NCI-H2171 treated with DMSO at 0.1 percent for 48 hours (cell line): ENCODE results near the gene SRPK3.

Experiments used
- DNase-seq: peaks from one replicate; lab custom pipeline; 2025; lab: John Stamatoyannopoulos, UW

The SRPK3 gene

DNA sequence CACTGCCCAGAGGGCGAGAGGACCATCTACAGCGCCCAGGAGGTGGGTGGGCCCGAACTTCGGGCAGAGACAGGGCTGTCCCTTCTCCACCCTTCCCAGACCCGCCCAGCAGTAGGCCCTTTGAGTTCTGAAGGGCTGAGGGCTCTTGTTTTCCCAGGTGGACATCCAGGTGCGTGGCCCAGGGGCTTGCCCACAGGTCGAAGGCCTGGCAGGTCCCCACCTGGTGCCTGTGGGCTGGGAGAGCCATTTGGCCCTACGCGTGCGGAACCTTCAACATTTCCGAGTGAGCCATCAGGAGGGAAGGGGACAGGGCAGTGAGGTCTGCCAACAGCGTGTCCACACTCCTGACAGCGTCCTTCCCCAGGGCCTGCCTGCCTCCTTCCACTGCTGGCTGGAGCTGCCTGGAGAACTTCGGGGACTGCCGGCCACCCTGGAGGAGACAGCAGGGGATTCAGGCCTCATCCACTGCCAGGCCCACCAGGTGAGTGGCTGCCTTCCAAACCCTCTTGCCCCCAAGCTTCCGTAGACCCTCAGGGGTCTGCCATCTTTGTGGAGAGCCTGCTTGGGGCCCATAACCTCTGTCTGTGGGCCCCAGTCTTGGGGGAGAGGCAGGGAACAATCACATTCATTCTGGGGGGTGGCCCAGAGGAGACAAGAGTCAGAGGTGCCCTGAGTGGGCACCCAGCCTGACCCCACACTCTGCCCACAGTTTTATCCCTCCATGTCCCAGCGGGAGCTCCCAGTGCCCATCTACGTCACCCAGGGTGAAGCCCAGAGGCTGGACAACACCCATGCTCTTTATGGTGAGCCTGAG lies 10.0 kb upstream of the SRPK3 start:
- DNase-seq = no peak

DNA sequence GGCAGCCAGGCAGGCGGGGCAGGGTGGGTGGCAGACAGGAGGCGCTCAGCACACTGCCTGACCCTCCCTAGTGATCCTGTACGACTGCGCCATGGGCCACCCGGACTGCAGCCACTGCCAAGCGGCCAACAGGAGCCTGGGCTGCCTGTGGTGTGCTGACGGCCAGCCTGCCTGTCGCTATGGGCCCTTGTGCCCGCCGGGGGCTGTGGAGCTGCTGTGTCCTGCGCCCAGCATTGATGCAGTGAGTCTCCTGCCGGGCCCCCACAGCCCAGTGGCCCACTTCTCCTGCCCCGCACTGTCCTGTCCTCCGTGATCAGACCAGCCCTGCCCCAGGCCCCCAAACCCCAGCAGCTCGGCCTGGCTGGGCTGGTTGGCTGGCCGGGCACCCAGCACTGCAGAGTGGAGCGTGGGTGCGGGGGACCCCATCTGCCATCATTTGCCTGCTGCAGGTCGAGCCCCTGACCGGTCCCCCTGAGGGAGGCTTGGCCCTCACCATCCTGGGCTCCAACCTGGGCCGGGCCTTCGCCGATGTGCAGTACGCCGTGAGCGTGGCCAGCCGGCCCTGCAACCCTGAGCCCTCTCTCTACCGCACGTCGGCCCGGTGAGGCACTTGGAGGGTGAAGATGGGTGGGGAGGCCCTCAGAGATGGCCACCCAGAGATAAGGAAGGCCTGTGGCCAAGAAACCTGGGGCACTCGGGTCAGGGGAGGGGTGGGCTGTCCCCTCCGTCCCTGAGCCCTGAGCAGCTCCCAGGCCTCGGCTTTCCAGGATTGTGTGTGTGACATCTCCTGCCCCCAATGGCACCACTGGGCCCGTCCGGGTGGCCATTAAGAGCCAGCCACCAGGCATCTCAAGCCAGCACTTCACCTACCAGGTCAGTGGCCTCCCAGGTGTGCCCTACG lies 9.2 kb upstream of the SRPK3 start:
- no peak for DNase-seq

DNA sequence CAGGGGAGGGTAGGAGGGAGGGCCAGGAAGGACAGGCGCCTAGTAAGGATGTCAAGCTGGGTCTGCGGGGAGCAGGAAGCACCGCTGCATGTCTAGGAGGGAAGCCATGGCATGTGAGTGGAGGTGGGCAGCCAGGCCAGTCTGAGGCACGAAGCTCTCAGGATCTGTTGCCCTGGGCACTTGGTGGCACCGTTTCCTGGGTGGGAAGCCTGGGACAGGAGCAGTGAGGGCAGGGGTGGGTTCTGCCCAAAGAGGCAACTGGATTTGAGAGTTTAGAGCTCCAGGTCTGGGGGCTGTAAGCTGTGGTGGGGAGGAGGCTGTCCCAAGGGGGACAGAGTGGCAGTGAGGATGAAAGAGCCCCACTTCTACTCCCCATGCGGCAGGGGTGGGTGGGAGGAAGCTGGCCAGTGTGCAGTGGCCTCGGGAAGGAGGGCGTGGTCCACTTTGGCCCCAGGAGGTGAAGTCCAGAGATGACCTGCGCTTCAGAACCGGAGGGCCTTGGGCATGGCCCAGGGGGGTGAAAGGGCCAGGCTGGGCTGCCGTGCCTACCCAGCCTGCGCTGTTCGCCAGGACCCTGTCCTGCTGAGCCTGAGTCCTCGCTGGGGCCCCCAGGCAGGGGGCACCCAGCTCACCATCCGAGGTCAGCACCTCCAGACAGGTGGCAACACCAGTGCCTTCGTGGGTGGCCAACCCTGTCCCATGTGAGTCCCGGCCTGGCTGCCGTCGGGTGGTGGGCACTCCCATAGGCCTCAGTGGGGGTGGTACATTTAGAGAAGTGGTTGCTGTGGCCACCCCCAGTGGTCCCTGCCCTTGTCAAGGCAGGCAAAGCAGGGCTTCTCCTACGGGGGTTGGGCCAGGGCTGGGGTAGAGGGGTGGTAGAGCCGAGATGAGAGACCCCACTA lies 8.3 kb upstream of the SRPK3 start:
- no peak for DNase-seq

DNA sequence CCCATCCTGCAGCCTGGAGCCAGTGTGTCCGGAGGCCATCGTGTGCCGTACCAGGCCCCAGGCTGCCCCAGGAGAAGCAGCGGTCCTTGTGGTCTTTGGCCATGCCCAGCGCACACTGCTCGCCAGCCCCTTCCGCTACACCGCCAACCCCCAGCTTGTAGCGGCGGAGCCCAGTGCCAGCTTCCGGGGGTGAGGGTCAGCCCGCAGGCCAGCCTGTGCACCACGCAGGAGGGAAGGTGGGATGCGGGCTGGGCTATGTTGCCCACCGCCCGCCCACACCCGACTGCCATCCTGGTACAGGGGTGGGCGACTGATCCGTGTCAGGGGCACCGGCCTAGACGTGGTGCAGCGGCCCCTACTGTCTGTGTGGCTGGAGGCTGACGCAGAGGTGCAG lies 7.6 kb upstream of the SRPK3 start:
- DNase-seq = no peak

DNA sequence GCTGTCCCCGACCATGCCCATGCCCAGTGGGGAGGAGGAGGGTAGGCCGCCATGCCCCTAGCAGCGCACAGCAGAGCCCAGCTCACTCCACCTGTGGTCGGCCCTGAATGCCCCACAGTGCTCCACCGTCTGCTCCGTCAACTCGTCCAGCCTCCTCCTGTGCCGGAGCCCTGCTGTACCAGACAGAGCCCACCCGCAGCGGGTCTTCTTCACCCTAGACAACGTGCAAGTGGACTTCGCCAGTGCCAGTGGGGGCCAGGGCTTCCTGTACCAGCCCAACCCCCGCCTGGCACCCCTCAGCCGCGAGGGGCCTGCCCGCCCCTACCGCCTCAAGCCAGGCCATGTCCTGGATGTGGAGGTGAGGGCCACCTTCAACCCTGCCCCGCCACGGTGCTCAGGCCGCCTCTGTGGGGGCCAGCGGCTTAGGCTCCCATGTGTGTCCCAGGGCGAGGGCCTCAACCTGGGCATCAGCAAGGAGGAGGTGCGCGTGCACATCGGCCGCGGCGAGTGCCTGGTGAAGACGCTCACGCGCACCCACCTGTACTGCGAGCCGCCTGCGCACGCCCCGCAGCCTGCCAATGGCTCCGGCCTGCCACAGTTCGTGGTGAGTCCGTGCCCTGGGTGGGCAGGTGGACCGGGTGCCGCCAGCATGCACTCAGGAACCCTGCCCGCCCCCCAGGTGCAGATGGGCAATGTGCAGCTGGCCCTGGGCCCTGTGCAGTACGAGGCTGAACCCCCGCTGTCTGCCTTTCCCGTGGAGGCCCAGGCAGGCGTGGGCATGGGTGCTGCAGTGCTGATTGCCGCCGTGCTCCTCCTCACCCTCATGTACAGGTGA lies 6.9 kb upstream of the SRPK3 start:
- DNase-seq = no peak

DNA sequence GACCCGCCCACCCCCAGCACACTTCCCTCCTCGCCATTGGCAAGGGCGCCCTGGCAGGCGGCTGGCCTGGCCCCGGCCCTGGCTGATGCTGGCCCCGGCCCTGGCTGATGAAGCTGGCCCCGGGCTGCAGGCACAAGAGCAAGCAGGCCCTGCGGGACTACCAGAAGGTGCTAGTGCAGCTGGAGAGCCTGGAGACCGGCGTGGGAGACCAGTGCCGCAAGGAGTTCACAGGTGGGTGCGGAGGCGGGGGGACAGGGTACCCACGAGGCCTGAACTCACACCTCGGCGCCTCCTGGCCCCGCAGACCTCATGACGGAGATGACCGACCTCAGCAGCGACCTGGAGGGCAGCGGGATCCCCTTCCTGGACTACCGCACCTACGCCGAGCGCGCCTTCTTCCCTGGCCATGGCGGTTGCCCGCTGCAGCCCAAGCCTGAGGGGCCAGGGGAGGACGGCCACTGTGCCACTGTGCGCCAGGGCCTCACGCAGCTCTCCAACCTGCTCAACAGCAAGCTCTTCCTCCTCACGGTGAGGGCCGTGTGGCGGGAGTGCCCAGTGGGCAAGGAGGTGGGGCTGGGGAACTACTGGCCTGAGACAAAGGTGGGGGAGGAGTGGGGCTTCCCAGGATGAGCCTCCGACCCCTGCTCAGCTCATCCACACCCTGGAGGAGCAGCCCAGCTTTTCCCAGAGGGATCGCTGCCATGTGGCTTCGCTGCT lies 6.1 kb upstream of the SRPK3 start:
- no peak for DNase-seq

DNA sequence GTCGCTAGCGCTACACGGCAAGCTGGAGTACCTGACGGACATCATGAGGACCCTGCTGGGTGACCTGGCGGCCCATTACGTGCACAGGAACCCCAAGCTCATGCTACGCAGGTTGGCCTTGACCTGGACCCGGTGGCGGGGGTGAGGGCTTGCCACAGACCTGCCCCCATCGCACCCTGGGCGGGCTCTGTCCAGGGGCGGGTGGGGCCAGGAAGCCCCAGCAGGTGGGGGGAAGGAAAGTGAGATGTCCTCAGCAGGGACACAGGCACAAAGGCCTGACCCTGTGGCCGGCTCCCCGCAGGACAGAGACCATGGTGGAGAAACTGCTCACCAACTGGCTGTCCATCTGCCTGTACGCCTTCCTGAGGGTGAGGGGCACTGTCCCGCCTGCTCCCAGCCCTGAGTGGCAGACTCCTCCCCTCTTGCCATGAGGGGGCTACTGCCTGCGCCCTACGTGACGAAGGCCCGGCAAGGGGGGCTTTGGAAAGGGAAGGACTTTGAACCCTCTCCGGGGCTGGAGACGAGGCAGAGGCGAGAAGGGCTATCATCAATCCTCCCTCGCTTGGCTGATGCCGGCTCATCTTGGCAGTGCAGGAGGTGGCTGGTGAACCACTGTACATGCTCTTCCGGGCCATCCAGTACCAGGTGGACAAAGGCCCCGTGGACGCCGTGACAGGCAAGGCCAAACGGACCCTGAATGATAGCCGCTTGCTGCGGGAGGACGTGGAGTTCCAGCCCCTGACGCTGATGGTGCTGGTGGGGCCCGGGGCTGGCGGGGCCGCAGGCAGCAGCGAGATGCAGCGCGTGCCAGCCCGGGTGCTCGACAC lies 5.3 kb upstream of the SRPK3 start:
- no peak for DNase-seq

DNA sequence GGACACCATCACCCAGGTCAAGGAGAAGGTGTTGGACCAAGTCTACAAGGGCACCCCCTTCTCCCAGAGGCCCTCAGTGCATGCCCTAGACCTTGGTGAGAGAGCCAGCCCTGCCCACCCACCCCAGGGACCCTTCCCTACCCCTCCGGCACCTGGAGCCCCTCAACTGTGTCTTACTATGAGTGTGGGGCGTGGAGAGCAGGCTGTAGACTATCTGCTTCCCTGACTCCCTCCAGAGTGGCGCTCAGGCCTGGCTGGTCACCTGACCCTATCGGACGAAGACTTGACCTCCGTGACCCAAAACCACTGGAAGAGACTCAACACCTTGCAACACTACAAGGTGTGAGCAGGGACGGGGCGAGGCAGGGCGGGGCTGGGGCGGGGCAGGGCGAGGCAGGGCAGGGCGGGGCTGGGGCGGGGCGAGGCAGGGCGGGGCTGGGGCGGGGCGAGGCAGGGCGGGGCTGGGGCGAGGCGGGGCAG lies 4.7 kb upstream of the SRPK3 start:
- no peak for DNase-seq

DNA sequence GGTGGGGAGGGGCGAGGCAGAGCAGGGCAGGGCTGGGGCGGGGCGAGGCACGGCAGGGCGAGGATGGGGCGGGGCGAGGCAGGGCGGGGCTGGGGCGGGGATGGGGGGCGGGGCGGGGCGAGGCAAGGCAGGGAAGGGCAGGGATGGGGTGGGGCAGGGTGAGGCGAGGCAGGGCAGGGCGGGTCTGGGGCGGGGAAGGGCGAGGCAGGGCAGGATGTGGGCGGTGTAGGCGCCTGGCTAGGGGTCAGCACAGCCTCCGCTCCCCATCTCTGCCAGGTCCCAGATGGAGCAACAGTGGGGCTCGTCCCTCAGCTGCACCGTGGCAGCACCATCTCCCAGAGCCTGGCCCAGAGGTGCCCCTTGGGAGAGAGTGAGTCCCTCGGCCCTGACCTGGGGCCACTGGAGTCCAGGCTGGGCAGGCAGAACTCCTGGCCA lies 4.2 kb upstream of the SRPK3 start:
- peak; percentile 33 for DNase-seq

DNA sequence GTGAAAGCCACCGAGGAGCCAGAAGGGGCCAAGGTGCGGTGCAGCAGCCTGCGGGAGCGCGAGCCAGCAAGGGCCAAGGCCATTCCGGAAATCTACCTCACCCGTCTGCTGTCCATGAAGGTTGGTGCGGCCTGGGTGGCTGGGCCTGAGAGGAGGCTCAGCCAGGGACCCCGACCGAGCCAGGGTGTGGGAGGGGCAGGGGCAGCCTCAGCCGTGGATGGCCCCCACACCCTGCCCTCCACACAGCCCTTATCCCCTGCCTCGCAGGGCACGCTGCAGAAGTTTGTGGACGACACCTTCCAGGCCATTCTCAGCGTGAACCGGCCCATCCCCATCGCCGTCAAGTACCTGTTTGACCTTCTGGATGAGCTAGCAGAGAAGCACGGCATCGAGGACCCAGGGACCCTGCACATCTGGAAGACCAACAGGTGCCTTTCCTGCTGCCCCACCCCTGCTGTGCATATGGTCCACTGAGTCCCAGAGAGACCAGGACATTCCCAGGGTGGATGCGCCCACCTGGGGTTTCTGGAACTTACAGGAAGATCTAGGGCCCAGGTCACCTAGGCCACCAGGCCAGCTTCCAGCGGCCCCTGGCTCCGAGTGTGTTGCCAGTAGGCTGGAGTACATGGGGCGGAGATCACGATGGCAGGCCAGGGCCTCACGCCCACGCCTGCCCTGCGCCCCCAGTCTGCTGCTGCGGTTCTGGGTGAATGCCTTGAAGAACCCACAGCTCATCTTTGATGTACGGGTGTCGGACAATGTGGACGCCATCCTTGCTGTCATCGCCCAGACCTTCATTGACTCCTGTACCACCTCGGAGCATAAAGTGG lies 3.4 kb upstream of the SRPK3 start:
- no peak for DNase-seq

DNA sequence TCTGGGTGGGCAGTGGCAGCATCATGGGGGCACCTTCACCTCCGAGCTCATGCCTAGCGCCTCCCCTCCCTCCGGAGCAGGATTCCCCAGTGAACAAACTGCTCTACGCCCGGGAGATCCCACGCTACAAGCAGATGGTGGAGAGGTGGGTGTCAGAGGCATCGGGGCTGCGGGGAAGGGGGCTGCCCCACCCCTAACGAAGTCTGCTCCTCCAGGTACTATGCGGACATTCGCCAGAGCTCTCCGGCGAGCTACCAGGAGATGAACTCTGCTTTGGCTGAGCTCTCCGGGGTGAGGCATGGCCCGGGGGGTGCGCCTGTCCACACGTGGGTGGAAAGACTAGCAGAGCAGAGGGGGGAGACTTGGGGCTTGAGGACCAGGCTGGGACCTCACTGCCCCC lies 2.7 kb upstream of the SRPK3 start:
- DNase-seq = peak; percentile 38

DNA sequence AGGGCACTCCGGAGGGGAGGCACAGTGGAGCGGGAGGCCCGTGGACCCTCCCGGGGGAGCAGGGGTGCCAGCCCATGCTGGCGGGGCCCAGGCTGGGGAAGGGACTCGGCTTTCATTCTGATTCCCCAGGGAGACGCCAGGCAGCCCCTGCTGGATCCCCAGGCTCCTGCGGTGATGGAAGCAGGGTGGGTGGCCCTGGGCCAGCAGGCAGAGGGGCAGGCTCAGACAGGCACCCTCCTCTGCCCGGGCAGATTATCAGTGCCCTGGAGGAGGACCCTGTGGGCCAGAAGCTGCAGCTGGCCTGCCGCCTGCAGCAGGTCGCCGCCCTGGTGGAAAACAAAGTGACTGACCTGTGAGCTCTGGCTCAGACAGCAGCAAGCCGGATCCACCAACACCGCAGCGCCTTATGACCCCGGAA lies 2.1 kb upstream of the SRPK3 start:
- DNase-seq = peak; percentile 70

DNA sequence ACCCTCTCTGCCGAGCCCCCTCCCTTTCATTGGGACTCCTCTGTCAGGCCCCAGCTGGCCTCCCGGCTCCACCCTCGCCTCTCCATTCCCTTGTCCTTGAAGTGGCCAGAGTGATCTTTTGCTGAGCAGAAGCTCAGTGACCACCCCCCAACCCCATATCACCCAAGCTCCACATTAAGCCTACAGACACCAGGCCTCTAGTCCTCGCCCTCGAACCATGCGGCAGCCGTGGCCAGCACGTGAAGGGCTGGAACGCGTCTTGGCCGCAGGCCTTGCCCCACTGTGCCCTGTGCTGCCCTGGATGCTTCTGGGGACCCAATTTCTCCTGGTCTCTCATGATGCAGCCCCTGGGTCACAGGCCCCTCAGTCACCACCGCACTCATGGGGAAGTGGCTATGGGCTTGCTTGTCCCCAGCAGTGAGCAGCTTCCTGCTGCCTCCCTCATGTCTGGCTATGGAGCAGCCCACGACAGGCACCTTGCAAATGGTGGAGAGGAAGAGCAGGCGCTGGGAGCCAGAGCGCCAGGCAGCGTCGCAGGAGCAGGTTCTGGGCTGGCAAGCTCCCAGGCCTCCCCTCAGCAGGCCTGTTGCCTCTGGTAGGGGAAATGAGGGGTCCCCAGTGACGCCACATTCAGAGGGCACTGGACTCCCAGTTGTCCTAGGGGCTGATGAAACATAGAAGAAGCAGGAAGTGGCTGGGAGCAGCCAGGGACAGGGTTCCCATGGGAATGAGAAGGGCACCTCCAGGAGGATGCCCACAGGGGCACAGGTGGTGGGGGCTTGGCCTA lies 757 bp upstream of the SRPK3 start:
- DNase-seq = no peak

DNA sequence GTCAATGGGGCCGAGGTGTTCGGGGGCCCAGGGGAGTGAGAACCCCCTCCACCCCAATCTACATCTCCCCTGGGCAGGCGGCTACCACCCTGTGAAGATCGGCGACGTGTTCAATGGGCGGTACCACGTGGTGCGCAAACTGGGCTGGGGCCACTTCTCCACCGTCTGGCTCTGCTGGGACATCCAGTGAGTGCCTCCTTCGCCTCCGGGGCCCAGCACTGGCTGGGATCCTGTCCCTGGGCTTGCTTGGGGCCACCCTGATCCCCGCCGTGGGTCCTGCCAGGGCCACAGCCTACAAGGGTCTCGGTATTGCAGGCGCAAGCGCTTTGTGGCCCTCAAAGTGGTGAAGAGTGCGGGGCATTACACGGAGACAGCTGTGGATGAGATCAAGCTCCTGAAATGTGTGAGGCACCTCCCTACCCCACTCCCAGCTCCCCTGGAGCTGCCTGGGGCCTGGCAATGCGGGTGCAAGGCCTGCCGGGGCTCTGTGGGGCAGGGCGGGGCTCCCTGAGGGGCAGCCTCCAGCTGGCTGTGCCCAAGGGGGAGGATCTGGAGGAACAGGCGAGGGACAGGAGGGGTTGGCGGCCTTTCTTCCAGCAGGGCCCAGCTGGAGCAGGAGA lies 697 bp downstream of the SRPK3 start:
- DNase-seq = peak; percentile 55

DNA sequence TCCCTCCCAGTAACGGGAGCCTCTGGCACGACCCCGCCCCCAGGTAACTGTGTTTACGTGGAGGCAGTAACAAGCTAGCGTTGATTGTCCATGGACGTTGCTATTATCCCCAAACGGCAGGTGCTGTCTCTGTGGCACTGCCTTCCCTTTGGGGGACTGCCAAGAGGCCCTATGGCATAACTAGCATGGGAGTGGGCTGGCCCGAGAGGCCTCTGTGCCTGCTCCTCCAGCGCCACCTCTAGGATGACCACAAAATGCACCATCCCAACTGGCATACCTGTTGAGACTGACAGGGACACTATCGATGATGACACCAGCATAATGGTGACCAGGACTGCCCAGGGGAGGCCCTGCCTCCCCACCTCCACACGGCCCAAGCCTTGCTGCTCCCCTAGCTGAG lies 1.5 kb downstream of the SRPK3 start:
- DNase-seq = peak; percentile 42

DNA sequence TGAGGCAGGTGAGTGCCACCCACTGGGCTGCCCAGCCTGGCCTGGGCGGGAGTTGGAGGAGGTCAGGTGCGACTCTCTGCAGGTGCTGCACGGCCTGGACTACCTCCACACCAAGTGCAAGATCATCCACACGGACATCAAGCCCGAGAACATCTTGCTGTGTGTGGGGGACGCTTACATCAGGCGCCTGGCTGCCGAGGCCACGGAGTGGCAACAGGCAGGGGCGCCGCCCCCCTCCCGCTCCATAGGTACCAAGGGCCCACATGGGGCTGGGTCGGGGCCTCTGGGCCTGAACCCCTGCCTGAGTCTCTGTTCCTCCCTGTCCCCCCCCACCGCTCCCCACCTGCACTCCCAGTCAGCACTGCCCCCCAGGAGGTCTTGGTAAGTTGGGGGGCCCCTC lies 2.0 kb downstream of the SRPK3 start:
- DNase-seq = no peak

DNA sequence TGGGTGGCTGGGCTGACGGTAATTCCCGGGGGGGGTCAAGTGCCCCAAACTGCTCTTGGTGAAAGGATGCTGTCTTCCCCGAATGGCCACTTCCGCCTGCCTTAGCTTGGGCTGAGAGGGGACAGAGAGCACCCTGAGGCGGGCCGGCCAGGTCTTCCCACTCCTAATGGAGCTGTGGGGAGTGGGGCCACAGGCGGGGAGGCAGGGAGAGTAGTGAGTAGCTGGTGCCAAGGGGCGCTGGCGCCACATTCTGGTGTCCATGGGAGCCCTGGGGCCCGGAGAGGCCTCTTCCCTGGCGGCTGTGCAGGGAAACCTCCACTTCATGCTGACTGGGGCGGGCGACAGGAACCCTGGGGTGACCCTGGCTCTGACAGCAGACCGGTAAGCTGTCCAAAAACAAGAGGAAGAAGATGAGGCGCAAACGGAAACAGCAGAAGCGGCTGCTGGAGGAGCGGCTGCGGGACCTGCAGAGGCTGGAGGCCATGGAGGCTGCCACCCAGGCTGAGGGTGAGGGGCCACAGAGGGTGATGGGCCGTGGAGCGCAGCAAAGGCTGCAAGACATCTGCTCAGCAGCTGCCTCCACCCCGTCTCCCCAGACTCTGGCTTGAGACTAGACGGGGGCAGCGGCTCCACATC lies 2.7 kb downstream of the SRPK3 start:
- no peak for DNase-seq
